ENCODE data around the gene HSPA12B. TPM values are rescaled to one million over a fixed set of nuclear protein-coding genes. Genes with fewer than 3 reads are reported as not detected.

The HSPA12B gene
- total and polyA plus RNA-seq, 2 of the 4 experiments (the other 2 are of a cell fraction) = not detected

GRCh38 chr20:3753501-3754275 is 21.2 kb downstream of the HSPA12B start:
- Histone ChIP-seq H2AK9ac (replicated peaks; ENCODE audit: low read depth, low read length, poor library complexity) (no peak overlapping the region), H3K9me3 (ENCODE audit: control insufficient read depth, insufficient read depth, low read length) (no peaks in the 10 kb centered on the region), H3K9ac (ENCODE audit: low read depth, low read length) (no peak overlapping the region), H3K18ac (ENCODE audit: low read depth, low read length) (no peak overlapping the region), H3K14ac (replicated peaks; ENCODE audit: low read depth, low read length) (no peak overlapping the region), H4K91ac (ENCODE audit: insufficient read depth, low read depth, low read length) (no peak overlapping the region), H2BK5ac (ENCODE audit: low read depth, low read length, poor library complexity, severe bottlenecking) (no peak overlapping the region), H2AFZ (replicated peaks; ENCODE audit: low read length, poor library complexity) (no peak overlapping the region), H3K56ac (ENCODE audit: extremely low read depth, insufficient read depth, low read length) (no peak overlapping the region), H4K5ac (ENCODE audit: low read depth, low read length) (no peak overlapping the region), H2BK120ac (ENCODE audit: low read depth, low read length) (no peak overlapping the region), H3K27me3 (ENCODE audit: control insufficient read depth, insufficient read depth, low read length) (no peaks in the 10 kb centered on the region; the same call in 1 of the 2 replicates), H3K79me1 (ENCODE audit: low read depth in 1 of 2, low read length in 2 of 2) (no peaks in the 10 kb centered on the region), H3K27ac (ENCODE audit: insufficient read depth, low read length) (no peak overlapping the region), H4K20me1 (ENCODE audit: insufficient read depth, low read length) (0 out of 2 replicates have a peak, but pooled peaks cover 6% of the 10 kb centered on the region), H3K4me3 (ENCODE audit: insufficient read depth, low read depth, low read length) (no peak overlapping the region), H3K23ac (ENCODE audit: low read depth, low read length) (no peak overlapping the region), H3K4ac (ENCODE audit: low read depth, low read length) (no peak overlapping the region), H3K4me2 (ENCODE audit: low read depth, low read length) (no peak overlapping the region), H2BK20ac (ENCODE audit: low read depth, low read length) (no peak overlapping the region), H3K9me1 (ENCODE audit: insufficient read depth, low read length) (peaks cover 5% of the 10 kb centered on the region), H4K8ac (ENCODE audit: low read depth in 2 of 2, low read length in 2 of 2) (no peak overlapping the region), H2BK15ac (ENCODE audit: low read depth, low read length) (no peak overlapping the region), H2AK5ac (ENCODE audit: low read depth, low read length) (no peak overlapping the region), H3K36me3 (ENCODE audit: control insufficient read depth, insufficient read depth, low read length) (peaks cover 10% of the 10 kb centered on the region), H3K4me1 (ENCODE audit: control insufficient read depth, insufficient read depth, low read length) (no peaks in the 10 kb centered on the region)
- intact Hi-C loops (cut with micrococcal nuclease) (loop anchor here (1.0 kb wide), 1 partner anchor 67 kb away; the partner anchor contains the start of gene AP5S1), dilution Hi-C loops (cut with HindIII; ENCODE audit: low sequenced_read_pairs, unreplicated experiment) (no loop called here), in situ Hi-C loops (cut with MboI; ENCODE audit: low sequenced_read_pairs) (no loop called here)
- ChIA-PET POLR2A (ENCODE audit: unreplicated experiment) (no interaction called here), CTCF (interaction anchor here (0.6 to 1.4 kb wide), 4 partner anchors 14 to 90 kb away, joined by 3 read pairs; partner anchors contain the start of gene CENPB)
- 90% methylated on average over 10 of the region's 26 CpGs; no CpG with 5 or more reads in 1 of the 2 experiments for WGBS, 2 experiments (ENCODE audit: extremely low coverage in 2 of 2, insufficient read length in 1 of 2)
- TF ChIP-seq, protein P1, sequence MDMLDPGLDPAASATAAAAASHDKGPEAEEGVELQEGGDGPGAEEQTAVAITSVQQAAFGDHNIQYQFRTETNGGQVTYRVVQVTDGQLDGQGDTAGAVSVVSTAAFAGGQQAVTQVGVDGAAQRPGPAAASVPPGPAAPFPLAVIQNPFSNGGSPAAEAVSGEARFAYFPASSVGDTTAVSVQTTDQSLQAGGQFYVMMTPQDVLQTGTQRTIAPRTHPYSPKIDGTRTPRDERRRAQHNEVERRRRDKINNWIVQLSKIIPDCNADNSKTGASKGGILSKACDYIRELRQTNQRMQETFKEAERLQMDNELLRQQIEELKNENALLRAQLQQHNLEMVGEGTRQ (IDR thresholded peaks at IDR 0.05; ENCODE audit: low read depth, low read length) = no peak
- TF ChIP-seq BHLHE40 (IDR thresholded peaks at IDR 0.05; ENCODE audit: low read depth, low read length) (no peak), NFE2L2 (IDR thresholded peaks at IDR 0.05; ENCODE audit: low read depth, low read length) (no peak), RAD21 (IDR thresholded peaks at IDR 0.05; ENCODE audit: low read length) (no peak), RFX5 (IDR thresholded peaks at IDR 0.05; ENCODE audit: low read depth, low read length) (no peak), MXI1 (IDR thresholded peaks at IDR 0.05; ENCODE audit: borderline replicate concordance, low read depth, low read length) (no peak), SMC3 (IDR thresholded peaks at IDR 0.05; ENCODE audit: low read depth, low read length) (no peak), RCOR1 (IDR thresholded peaks at IDR 0.05; ENCODE audit: insufficient replicate concordance, low read length) (no peak)
- TF ChIP-seq, protein P2, sequence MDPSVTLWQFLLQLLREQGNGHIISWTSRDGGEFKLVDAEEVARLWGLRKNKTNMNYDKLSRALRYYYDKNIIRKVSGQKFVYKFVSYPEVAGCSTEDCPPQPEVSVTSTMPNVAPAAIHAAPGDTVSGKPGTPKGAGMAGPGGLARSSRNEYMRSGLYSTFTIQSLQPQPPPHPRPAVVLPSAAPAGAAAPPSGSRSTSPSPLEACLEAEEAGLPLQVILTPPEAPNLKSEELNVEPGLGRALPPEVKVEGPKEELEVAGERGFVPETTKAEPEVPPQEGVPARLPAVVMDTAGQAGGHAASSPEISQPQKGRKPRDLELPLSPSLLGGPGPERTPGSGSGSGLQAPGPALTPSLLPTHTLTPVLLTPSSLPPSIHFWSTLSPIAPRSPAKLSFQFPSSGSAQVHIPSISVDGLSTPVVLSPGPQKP (IDR thresholded peaks at IDR 0.05; ENCODE audit: borderline replicate concordance, low read depth, low read length) = no peak
- ATAC-seq (ENCODE audit: low read depth) = no peak
- no TSS peak for BruUV-seq (replicated peaks)
- no peak for DNase-seq

Data from IMR-90 (cell line).